Measurements from ENCODE around the gene CDH4. TPM values are rescaled to one million over a fixed set of nuclear protein-coding genes. Genes with fewer than 3 reads are reported as not detected.

The CDH4 gene
- total and polyA plus RNA-seq, 2 of the 4 experiments (the other 2 are of a cell fraction), result 1.6 to 3.5 TPM

DNA sequence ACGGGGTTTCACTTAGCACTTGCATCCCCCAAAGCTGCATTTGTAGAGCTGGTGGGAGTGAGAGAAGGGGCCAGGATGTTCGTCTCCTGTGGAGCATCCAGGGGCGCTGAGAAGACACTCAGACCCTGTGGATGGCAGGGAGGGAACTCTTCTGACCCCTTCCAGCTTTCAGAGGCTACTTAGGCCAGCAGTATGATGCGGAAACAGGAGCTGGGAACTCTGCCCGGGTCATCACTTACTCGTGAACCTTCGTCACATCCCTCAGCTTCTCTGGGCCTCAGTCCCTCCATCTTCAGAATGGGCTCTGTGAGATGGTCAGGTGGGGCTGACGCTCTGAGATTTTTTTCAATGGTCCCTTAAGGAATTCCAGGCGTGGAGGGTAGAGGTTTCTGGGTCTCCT is 585.1 kb downstream of the CDH4 start:
- BruUV-seq (replicated peaks), result no TSS peak
- H2AK9ac ChIP-seq (replicated peaks; ENCODE audit: low read depth, low read length, poor library complexity), result no peak overlapping the region
- H3K79me1 ChIP-seq (ENCODE audit: low read depth in 1 of 2, low read length in 2 of 2), result no peaks in the 10 kb centered on the region
- no peak for DNase-seq
- H3K23ac ChIP-seq (ENCODE audit: low read depth, low read length), result no peak overlapping the region
- H3K36me3 ChIP-seq (ENCODE audit: control insufficient read depth, insufficient read depth, low read length), result no peaks in the 10 kb centered on the region
- TF ChIP-seq MAZ (IDR thresholded peaks at IDR 0.05; ENCODE audit: borderline replicate concordance, low read depth, low read length) (no peak), RFX5 (IDR thresholded peaks at IDR 0.05; ENCODE audit: low read depth, low read length) (no peak)
- TF ChIP-seq, protein P1, sequence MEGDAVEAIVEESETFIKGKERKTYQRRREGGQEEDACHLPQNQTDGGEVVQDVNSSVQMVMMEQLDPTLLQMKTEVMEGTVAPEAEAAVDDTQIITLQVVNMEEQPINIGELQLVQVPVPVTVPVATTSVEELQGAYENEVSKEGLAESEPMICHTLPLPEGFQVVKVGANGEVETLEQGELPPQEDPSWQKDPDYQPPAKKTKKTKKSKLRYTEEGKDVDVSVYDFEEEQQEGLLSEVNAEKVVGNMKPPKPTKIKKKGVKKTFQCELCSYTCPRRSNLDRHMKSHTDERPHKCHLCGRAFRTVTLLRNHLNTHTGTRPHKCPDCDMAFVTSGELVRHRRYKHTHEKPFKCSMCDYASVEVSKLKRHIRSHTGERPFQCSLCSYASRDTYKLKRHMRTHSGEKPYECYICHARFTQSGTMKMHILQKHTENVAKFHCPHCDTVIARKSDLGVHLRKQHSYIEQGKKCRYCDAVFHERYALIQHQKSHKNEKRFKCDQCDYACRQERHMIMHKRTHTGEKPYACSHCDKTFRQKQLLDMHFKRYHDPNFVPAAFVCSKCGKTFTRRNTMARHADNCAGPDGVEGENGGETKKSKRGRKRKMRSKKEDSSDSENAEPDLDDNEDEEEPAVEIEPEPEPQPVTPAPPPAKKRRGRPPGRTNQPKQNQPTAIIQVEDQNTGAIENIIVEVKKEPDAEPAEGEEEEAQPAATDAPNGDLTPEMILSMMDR (conservative IDR thresholded peaks at IDR 0.05; ENCODE audit: low read depth, low read length), result no peak
- no peak overlapping the region for H2AFZ ChIP-seq (replicated peaks; ENCODE audit: low read length, poor library complexity)
- in situ Hi-C loops (cut with MboI; ENCODE audit: low sequenced_read_pairs), result no loop called here
- ATAC-seq (ENCODE audit: low read depth), result no peak
- H4K91ac ChIP-seq (ENCODE audit: insufficient read depth, low read depth, low read length), result no peak overlapping the region
- no peaks in the 10 kb centered on the region for H3K4me1 ChIP-seq (ENCODE audit: control insufficient read depth, insufficient read depth, low read length)
- H3K27ac ChIP-seq (ENCODE audit: insufficient read depth, low read length), result no peak overlapping the region
- H3K4me2 ChIP-seq (ENCODE audit: low read depth, low read length), result no peak overlapping the region
- no peak overlapping the region for H3K4ac ChIP-seq (ENCODE audit: low read depth, low read length)
- H3K14ac ChIP-seq (replicated peaks; ENCODE audit: low read depth, low read length), result no peak overlapping the region
- H3K56ac ChIP-seq (ENCODE audit: extremely low read depth, insufficient read depth, low read length), result no peak overlapping the region
- H3K9ac ChIP-seq (ENCODE audit: low read depth, low read length), result no peak overlapping the region
- dilution Hi-C loops (cut with HindIII; ENCODE audit: low sequenced_read_pairs, unreplicated experiment), result no loop called here
- H4K20me1 ChIP-seq (ENCODE audit: insufficient read depth, low read length), result no peaks in the 10 kb centered on the region
- H2BK20ac ChIP-seq (ENCODE audit: low read depth, low read length), result no peak overlapping the region
- intact Hi-C loops (cut with micrococcal nuclease), result no loop called here
- H2BK15ac ChIP-seq (ENCODE audit: low read depth, low read length), result no peak overlapping the region
- ChIA-PET CTCF (no interaction called here), POLR2A (ENCODE audit: unreplicated experiment) (interaction anchor here (0.6 kb wide), 1 partner anchor 824 kb away, joined by 7 read pairs; no protein-coding TSS in a partner anchor)
- H3K4me3 ChIP-seq (ENCODE audit: insufficient read depth, low read depth, low read length), result no peak overlapping the region
- no peak overlapping the region for H4K5ac ChIP-seq (ENCODE audit: low read depth, low read length)
- no peak overlapping the region for H3K18ac ChIP-seq (ENCODE audit: low read depth, low read length)
- no peaks in the 10 kb centered on the region for H3K27me3 ChIP-seq (ENCODE audit: control insufficient read depth, insufficient read depth, low read length)
- no peak overlapping the region for H4K8ac ChIP-seq (ENCODE audit: low read depth in 2 of 2, low read length in 2 of 2)
- H2BK5ac ChIP-seq (ENCODE audit: low read depth, low read length, poor library complexity, severe bottlenecking), result no peak overlapping the region
- H2AK5ac ChIP-seq (ENCODE audit: low read depth, low read length), result no peak overlapping the region
- H3K9me1 ChIP-seq (ENCODE audit: insufficient read depth, low read length), result no peaks in the 10 kb centered on the region
- H3K9me3 ChIP-seq (ENCODE audit: control insufficient read depth, insufficient read depth, low read length), result no peaks in the 10 kb centered on the region
- H2BK120ac ChIP-seq (ENCODE audit: low read depth, low read length), result no peak overlapping the region
- WGBS, 2 experiments (ENCODE audit: extremely low coverage in 2 of 2, insufficient read length in 1 of 2), result 40% methylated on average over 3 of the region's 9 CpGs; no CpG with 5 or more reads in 1 of the 2 experiments

Data from IMR-90 (cell line).